Measurements from ENCODE around the gene GJB5. TPM values are rescaled to one million over a fixed set of nuclear protein-coding genes. Genes with fewer than 3 reads are reported as not detected.

The GJB5 gene
- total and polyA plus RNA-seq, 2 of the 8 experiments (the other 6 are each of a cell fraction or from before 2014, with no cell fraction given): 0.86 to 3.1 TPM

DNA sequence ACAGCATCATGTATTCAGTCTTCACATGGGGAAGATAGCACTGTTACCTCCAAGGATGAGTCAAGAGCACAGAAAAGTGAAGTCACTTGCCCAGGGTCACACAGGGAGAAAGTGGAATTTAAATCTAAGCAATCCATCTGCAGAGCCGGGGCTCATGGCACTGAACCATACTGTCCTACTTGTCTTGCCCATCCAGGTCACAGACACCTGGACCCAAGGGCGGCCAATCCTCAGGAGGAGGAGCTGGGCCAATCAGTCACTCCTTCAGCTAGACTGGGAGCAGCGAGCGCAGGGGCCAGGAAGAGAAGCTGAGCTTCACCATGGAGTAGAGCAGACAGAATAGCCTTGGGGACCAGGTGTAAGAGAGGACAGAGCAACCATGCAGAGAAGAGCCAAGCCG, 9.2 kb upstream of the GJB5 start (continued):
- TF ChIP-seq, protein P1, sequence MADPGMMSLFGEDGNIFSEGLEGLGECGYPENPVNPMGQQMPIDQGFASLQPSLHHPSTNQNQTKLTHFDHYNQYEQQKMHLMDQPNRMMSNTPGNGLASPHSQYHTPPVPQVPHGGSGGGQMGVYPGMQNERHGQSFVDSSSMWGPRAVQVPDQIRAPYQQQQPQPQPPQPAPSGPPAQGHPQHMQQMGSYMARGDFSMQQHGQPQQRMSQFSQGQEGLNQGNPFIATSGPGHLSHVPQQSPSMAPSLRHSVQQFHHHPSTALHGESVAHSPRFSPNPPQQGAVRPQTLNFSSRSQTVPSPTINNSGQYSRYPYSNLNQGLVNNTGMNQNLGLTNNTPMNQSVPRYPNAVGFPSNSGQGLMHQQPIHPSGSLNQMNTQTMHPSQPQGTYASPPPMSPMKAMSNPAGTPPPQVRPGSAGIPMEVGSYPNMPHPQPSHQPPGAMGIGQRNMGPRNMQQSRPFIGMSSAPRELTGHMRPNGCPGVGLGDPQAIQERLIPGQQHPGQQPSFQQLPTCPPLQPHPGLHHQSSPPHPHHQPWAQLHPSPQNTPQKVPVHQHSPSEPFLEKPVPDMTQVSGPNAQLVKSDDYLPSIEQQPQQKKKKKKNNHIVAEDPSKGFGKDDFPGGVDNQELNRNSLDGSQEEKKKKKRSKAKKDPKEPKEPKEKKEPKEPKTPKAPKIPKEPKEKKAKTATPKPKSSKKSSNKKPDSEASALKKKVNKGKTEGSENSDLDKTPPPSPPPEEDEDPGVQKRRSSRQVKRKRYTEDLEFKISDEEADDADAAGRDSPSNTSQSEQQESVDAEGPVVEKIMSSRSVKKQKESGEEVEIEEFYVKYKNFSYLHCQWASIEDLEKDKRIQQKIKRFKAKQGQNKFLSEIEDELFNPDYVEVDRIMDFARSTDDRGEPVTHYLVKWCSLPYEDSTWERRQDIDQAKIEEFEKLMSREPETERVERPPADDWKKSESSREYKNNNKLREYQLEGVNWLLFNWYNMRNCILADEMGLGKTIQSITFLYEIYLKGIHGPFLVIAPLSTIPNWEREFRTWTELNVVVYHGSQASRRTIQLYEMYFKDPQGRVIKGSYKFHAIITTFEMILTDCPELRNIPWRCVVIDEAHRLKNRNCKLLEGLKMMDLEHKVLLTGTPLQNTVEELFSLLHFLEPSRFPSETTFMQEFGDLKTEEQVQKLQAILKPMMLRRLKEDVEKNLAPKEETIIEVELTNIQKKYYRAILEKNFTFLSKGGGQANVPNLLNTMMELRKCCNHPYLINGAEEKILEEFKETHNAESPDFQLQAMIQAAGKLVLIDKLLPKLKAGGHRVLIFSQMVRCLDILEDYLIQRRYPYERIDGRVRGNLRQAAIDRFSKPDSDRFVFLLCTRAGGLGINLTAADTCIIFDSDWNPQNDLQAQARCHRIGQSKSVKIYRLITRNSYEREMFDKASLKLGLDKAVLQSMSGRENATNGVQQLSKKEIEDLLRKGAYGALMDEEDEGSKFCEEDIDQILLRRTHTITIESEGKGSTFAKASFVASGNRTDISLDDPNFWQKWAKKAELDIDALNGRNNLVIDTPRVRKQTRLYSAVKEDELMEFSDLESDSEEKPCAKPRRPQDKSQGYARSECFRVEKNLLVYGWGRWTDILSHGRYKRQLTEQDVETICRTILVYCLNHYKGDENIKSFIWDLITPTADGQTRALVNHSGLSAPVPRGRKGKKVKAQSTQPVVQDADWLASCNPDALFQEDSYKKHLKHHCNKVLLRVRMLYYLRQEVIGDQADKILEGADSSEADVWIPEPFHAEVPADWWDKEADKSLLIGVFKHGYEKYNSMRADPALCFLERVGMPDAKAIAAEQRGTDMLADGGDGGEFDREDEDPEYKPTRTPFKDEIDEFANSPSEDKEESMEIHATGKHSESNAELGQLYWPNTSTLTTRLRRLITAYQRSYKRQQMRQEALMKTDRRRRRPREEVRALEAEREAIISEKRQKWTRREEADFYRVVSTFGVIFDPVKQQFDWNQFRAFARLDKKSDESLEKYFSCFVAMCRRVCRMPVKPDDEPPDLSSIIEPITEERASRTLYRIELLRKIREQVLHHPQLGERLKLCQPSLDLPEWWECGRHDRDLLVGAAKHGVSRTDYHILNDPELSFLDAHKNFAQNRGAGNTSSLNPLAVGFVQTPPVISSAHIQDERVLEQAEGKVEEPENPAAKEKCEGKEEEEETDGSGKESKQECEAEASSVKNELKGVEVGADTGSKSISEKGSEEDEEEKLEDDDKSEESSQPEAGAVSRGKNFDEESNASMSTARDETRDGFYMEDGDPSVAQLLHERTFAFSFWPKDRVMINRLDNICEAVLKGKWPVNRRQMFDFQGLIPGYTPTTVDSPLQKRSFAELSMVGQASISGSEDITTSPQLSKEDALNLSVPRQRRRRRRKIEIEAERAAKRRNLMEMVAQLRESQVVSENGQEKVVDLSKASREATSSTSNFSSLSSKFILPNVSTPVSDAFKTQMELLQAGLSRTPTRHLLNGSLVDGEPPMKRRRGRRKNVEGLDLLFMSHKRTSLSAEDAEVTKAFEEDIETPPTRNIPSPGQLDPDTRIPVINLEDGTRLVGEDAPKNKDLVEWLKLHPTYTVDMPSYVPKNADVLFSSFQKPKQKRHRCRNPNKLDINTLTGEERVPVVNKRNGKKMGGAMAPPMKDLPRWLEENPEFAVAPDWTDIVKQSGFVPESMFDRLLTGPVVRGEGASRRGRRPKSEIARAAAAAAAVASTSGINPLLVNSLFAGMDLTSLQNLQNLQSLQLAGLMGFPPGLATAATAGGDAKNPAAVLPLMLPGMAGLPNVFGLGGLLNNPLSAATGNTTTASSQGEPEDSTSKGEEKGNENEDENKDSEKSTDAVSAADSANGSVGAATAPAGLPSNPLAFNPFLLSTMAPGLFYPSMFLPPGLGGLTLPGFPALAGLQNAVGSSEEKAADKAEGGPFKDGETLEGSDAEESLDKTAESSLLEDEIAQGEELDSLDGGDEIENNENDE (IDR thresholded peaks at IDR 0.05; ENCODE audit: insufficient replicate concordance, low read length): no peak
- TF ChIP-seq SP4 (IDR thresholded peaks at IDR 0.05; ENCODE audit: low read length) (no peak), HDAC6 (IDR thresholded peaks at IDR 0.05; ENCODE audit: low read depth, low read length) (no peak), TBP (IDR thresholded peaks at IDR 0.05; ENCODE audit: low read depth, low read length) (no peak), SAP30 (IDR thresholded peaks at IDR 0.05; ENCODE audit: insufficient read depth, insufficient replicate concordance, low read length) (no peak), SUZ12 (IDR thresholded peaks at IDR 0.05; ENCODE audit: low read length) (no peak)
- TF ChIP-seq, protein P2, sequence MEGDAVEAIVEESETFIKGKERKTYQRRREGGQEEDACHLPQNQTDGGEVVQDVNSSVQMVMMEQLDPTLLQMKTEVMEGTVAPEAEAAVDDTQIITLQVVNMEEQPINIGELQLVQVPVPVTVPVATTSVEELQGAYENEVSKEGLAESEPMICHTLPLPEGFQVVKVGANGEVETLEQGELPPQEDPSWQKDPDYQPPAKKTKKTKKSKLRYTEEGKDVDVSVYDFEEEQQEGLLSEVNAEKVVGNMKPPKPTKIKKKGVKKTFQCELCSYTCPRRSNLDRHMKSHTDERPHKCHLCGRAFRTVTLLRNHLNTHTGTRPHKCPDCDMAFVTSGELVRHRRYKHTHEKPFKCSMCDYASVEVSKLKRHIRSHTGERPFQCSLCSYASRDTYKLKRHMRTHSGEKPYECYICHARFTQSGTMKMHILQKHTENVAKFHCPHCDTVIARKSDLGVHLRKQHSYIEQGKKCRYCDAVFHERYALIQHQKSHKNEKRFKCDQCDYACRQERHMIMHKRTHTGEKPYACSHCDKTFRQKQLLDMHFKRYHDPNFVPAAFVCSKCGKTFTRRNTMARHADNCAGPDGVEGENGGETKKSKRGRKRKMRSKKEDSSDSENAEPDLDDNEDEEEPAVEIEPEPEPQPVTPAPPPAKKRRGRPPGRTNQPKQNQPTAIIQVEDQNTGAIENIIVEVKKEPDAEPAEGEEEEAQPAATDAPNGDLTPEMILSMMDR (IDR thresholded peaks at IDR 0.05; ENCODE audit: control extremely low read depth in 1 of 3, insufficient read depth in 1 of 3, low read depth in 1 of 3, low read length in 3 of 3): no peak
- TF ChIP-seq, protein P3, sequence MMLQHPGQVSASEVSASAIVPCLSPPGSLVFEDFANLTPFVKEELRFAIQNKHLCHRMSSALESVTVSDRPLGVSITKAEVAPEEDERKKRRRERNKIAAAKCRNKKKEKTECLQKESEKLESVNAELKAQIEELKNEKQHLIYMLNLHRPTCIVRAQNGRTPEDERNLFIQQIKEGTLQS (IDR thresholded peaks at IDR 0.05; ENCODE audit: insufficient read depth, low read depth, low read length): no peak

All from H1 (cell line).